ENCODE measurements around the gene P2RX6.
"Not testable (repeated sequence)": the region's sequence is repeated elsewhere in the genome, so short reads cannot be mapped to it uniquely, and the experiment has no call there.

Gene P2RX6

GRCh38 chr22:21031545-21032036 is 16.6 kb downstream of the P2RX6 start:
- no peak for DNase-seq (ENCODE audit: low spot score)

- no peak for DNase-seq (ENCODE audit: low spot score)
These were observed 17.3 kb downstream of the P2RX6 start, which contains the start of gene SLC7A4 for GRCh38 chr22:21032037-21032867. SLC7A4 (minus strand) TSS chr22:21032561; CDS start chr22:21031812, 749 bp downstream.

DNA sequence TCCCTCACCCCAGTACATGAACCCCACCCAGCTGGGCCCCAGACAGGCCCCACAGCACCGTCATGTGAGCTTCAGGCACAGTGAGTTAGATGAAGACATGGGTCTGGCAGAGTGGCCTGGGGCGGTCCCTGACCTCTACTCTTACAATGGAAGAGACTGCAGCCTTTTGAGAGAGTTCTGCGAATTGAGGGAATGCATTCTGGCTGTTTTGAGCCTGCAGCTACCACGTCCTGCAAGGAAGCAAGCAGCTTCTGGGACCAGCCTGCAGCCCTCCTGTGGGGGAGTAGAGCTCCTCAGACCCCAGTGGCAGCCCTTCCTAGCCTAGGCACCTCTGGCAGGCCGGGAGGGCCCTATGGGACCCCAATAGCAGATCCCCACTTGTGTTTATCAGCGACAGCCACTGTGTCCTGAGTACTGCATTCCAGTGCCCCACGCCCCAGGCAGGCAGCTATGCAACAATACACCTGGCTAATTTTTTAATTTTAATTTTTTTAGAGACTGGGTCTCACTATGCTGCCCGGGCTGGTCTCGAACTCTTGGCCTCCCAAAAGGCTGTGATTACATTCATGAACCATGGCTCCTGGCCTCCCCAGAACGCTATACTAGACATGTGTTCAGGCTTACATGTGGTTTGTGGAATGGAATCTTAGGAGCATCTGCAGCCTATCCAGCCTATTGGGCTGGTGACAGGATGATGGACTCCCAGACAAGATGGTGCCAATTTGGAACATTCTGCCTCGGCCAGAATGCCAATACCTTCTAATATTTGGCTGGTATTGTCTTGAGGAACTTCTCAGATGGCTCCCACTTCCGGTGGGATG is 18.1 kb downstream of the P2RX6 start:
- no peak for DNase-seq (ENCODE audit: low spot score)

- DNase-seq (ENCODE audit: low spot score), result no peak
These were observed 18.9 kb downstream of the P2RX6 start for GRCh38 chr22:21033895-21034294.

GRCh38 chr22:21034989-21035388 is 20.0 kb downstream of the P2RX6 start:
- DNase-seq (ENCODE audit: low spot score), result no peak

DNA sequence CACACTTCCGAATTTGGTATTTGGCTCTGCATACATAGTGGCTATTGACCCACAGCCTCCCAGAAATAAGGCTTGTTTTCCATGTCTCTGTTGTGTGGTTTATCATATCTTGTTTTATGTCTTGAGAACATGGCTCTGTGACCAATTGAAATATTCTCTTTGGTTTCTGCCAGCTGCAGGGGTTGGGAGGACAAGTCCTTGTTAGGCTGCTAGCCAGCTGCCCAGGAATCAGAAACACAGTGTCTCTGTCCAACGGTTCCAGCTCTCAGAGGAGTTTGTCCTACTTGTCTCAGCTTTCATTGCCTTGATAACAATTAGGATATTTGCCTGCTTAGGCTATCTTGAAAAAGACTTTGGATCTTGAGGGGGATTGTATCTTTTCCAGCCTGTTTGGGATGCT is 23.4 kb downstream of the P2RX6 start:
- DNase-seq (ENCODE audit: low spot score), result no peak

- not testable (repeated sequence) for DNase-seq (ENCODE audit: low spot score)
These were observed 24.2 kb downstream of the P2RX6 start for GRCh38 chr22:21039158-21039557.

DNA sequence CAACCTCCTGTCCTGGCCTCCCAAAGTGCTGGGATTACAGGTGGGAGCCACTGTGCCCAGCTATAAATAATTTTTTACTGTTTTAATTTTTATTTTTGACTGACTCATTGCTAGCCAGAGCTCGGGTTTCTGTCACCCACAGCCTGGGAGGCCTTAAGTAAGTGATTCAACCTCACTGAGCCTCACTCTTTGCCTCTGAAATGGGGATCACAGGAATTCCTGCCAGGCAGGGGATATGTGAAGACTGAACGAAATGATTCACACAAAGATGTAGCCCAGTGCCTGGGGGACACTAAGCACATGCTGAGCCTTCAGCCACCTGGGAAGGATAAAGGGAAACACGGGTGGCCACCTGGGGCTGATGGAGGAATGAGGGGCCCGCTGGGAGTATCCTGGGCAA is 27.0 kb downstream of the P2RX6 start:
- no peak for DNase-seq (ENCODE audit: low spot score)

- DNase-seq (ENCODE audit: low spot score), result no peak
These were observed 28.3 kb downstream of the P2RX6 start for GRCh38 chr22:21042978-21043859.

GRCh38 chr22:21043860-21044535 is 29.0 kb downstream of the P2RX6 start:
- DNase-seq (ENCODE audit: low spot score), result no peak

GRCh38 chr22:21044931-21045584 is 30.1 kb downstream of the P2RX6 start:
- no peak for DNase-seq (ENCODE audit: low spot score)

GRCh38 chr22:21045585-21046294 is 30.8 kb downstream of the P2RX6 start, which contains the start of gene LRRC74B:
LRRC74B (plus strand) TSS chr22:21045946; CDS start chr22:21045987, 41 bp downstream.
- peak; percentile 96 for DNase-seq (ENCODE audit: low spot score)

DNA sequence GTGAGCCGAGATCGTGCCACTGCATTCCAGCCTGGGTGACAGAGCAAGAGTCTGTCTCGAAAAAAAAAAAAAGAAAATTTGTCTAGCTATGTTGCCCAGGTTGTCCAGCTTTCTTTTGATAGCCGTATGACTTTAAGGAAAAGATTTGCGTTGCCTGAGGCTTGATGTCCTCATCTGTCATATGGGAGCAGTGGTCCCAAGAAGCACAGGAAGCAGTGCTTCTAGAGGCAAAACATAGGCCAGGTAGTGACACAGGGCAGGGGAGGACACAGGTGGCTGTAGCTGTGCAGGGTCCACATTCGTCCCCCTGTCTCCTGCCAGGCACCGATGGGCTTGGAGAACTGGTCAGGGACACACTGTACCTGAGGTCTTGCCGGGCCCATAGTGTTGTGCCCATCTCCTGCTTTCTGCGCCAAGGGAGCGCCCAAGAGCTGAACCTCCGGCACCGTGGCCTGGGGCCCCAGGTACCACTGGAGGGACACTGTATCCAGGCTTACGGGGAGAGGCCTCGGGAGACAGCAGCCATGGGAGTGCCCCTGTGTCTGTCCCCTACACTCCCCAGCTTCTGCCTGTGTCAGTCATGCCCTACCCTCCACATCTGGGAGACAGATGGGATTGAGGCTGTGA is 32.2 kb downstream of the P2RX6 start:
- DNase-seq (ENCODE audit: low spot score), result no peak

DNA sequence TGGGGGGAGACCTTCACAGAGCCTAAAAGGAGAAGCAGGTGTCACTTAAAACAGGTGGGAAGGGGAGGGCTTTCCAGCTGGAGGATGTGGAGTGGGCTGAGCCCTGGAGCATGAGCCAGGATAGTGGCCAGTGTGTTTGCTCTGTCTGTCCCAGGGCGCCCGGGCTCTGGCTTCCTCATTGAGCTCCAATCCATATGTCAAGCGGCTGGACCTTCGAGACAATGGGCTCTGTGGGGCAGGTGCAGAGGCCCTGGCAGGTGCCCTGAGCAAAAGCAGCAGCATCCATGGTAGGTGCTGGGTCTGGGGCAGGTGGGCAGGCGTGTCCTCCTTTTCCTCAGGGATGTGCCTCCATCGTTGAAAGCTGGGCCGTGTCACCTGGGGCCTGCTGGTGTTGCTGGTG is 32.8 kb downstream of the P2RX6 start:
- no peak for DNase-seq (ENCODE audit: low spot score)

DNA sequence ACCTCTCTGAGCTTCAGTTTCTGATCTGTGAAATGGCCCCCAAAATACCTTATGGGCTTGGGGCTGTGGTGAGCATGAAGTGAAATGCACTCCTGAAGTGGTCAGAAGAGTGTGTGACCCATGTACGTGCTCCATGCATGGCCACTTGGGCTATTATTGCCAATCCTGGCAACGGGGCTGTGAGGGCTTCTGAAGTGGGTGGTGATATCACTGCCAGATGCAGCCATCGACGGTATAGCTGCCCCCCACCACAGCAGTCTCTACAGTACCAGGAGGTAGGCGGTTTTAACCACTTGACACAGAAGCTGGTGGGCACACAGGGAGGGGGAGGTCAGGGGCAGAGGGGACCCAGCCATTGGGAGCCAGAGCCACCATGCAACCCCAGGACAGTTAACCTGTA is 33.5 kb downstream of the P2RX6 start:
- not testable (repeated sequence) for DNase-seq (ENCODE audit: low spot score)

GRCh38 chr22:21048965-21049364 is 34.0 kb downstream of the P2RX6 start:
- DNase-seq (ENCODE audit: low spot score), result not testable (repeated sequence)

DNA sequence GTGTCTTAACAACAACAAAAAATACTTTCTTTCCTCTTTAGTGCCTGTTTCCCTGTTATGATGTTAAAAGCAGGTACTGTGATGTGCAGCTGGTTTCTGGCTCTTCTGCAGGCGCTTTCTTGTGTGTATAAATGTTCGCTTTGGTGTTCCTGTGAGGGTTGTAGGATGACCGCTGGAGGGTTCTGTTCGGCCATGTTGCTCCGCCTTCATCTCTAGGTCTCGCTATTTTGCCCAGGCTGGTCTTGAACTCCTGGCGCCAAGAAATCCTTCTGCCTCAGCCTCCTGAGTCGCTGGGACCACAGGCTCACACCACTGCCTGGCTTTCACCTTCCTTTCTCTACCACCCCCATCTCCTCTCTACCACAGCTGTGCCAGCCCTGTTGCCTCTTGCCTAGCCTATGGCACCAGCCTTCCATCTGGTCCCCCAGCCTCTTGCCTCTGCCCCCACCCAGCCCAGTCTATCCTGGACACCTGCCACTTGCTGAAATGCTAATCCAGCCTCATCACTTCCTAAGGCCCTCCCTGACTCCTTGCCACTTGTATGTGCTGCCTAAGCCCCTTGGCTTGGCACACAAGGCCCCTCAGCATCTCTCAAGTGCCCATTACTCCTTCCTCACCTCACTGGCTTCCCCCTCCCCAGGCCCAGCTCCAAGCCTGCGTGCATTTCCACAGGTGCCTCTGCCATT is 36.3 kb downstream of the P2RX6 start:
- DNase-seq (ENCODE audit: low spot score), result no peak

DNA sequence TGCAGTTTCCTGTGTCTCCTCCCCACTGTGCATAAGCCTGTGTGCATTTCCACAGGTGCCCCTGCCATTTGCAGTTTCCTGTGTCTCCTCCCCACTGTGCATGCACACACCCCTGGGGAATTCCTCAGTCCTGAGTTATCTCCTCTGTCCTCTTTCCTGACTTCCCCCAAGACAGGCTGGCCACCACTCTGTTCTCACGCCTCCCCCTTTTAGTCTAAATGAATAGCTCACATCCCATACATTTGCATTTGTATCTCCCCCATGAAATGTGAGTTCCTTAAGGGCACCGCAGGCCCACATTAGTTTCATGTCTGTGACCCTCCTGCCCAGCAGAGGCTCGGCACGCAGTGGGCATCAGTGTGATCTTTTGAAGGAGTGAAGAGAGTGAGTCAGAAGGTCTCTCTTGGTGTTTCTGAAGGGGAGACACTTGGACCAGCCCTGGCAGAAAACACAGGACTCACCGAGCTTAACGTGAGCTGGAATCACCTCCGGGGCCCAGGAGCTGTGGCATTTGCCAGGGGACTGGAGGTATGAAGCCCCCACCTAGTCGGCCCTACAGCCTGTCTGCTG is 37.0 kb downstream of the P2RX6 start:
- no peak for DNase-seq (ENCODE audit: low spot score)

Measured in HuH-7.5 (cell line).